Activated CD8-positive, alpha-beta T cell treated with anti-CD3 and anti-CD28 coated beads, Interleukin-2, amount 10 ng/mL, durations not matched to agents 7 days and 5 days (primary cell): ENCODE data around the gene ZFHX2. TPM values are rescaled to one million over a fixed set of nuclear protein-coding genes. Genes with fewer than 3 reads are reported as not detected.

Source experiments
- ATAC-seq: fragments of 150-1000 bp; cut with Tn5 transposase; one replicate; pipeline ENCODE4 v1.10.0; 2021; ENCODE audit warnings: moderate library complexity
- CTCF ChIA-PET: fragments of 350-600 bp; sonication (Branson Sonifier 250); formaldehyde crosslinking; loops from one replicate; lab custom pipeline; 2021; ENCODE audit warnings: antibody characterized with exemption; lab: Charles Lee
- POLR2A ChIA-PET: fragments of 350-600 bp; sonication (Branson Sonifier 250); formaldehyde crosslinking; loops from one replicate; lab custom pipeline; 2021; ENCODE audit warnings: antibody characterized with exemption; lab: Charles Lee
- DNase-seq: peaks from one replicate; pipeline ENCODE4 v3.0.0-alpha.2; 2020
- H3K27ac Mint-ChIP-seq: one replicate; pipeline ENCODE4 v1.8.0; 2021; ENCODE audit warnings: mild to moderate bottlenecking, mixed read lengths
- H3K27me3 Mint-ChIP-seq: one replicate; pipeline ENCODE4 v1.8.0; 2021; ENCODE audit warnings: low read depth, mixed read lengths
- H3K36me3 Mint-ChIP-seq: one replicate; pipeline ENCODE4 v1.8.0; 2021; ENCODE audit warnings: low read depth, mixed read lengths
- H3K4me1 Mint-ChIP-seq: one replicate; pipeline ENCODE4 v1.8.0; 2021; ENCODE audit warnings: low read depth, mixed read lengths
- H3K4me3 Mint-ChIP-seq: one replicate; pipeline ENCODE4 v1.8.0; 2021; ENCODE audit warnings: mild to moderate bottlenecking, mixed read lengths
- H3K9me3 Mint-ChIP-seq: one replicate; pipeline ENCODE4 v1.8.0; 2022; ENCODE audit warnings: mixed read lengths; ENCODE audit not compliant: insufficient read depth
- total RNA-seq, 2 experiments: library from RNA; stranded (reverse); gene quantifications; one replicate each; pipeline ENCODE4 v1.2.3, GENCODE V29; 2021

Gene ZFHX2
- total RNA-seq, 2 experiments from 2014 or later: 0.90 to 1.5 TPM

GRCh38 chr14:23524954-23525353 is 26.6 kb downstream of the ZFHX2 start:
- CTCF ChIA-PET: no interaction called here
- POLR2A ChIA-PET: no interaction called here
- Mint-ChIP-seq H3K27me3 (no peaks in the 10 kb centered on the region), H3K9me3 (no peaks in the 10 kb centered on the region), H3K36me3 (no peaks in the 10 kb centered on the region), H3K4me1 (no peaks in the 10 kb centered on the region), H3K4me3 (no peak overlapping the region), H3K27ac (no peak overlapping the region)
- DNase-seq: no peak
- ATAC-seq: no peak

GRCh38 chr14:23523229-23524016 is 28.1 kb downstream of the ZFHX2 start:
- Mint-ChIP-seq H3K27me3 (no peaks in the 10 kb centered on the region), H3K9me3 (no peaks in the 10 kb centered on the region), H3K4me1 (no peaks in the 10 kb centered on the region), H3K4me3 (no peak overlapping the region), H3K27ac (no peak overlapping the region), H3K36me3 (no peaks in the 10 kb centered on the region)
- DNase-seq: no peak
- ChIA-PET CTCF (no interaction called here), POLR2A (no interaction called here)
- no peak for ATAC-seq

- no peaks in the 10 kb centered on the region for H3K27me3 Mint-ChIP-seq
- no peak overlapping the region for H3K27ac Mint-ChIP-seq
- H3K4me3 Mint-ChIP-seq: no peak overlapping the region
- POLR2A ChIA-PET: no interaction called here
- ATAC-seq (no peak), DNase-seq (no peak)
- H3K36me3 Mint-ChIP-seq: no peaks in the 10 kb centered on the region
- CTCF ChIA-PET: no interaction called here
- H3K9me3 Mint-ChIP-seq: no peaks in the 10 kb centered on the region
- H3K4me1 Mint-ChIP-seq: no peaks in the 10 kb centered on the region
Measured at GRCh38 chr14:23522643-23523198, 28.8 kb downstream of the ZFHX2 start.

- H3K4me1 Mint-ChIP-seq: no peaks in the 10 kb centered on the region
- H3K27ac Mint-ChIP-seq: no peak overlapping the region
- no peaks in the 10 kb centered on the region for H3K27me3 Mint-ChIP-seq
- POLR2A ChIA-PET: no interaction called here
- no peak overlapping the region for H3K4me3 Mint-ChIP-seq
- H3K9me3 Mint-ChIP-seq: no peaks in the 10 kb centered on the region
- no peaks in the 10 kb centered on the region for H3K36me3 Mint-ChIP-seq
- DNase-seq (no peak), ATAC-seq (no peak)
- CTCF ChIA-PET: no interaction called here
Measured at GRCh38 chr14:23521785-23522640, 29.6 kb downstream of the ZFHX2 start.

- POLR2A ChIA-PET: no interaction called here
- H3K4me1 Mint-ChIP-seq: no peaks in the 10 kb centered on the region
- no peak for ATAC-seq
- H3K36me3 Mint-ChIP-seq: no peaks in the 10 kb centered on the region
- no peaks in the 10 kb centered on the region for H3K27me3 Mint-ChIP-seq
- DNase-seq: no peak
- CTCF ChIA-PET: interaction anchor here (0.8 kb wide), 1 partner anchor 192 kb away, joined by 3 read pairs; no protein-coding TSS in a partner anchor
- H3K27ac Mint-ChIP-seq: no peak overlapping the region
- no peak overlapping the region for H3K4me3 Mint-ChIP-seq
- H3K9me3 Mint-ChIP-seq: no peaks in the 10 kb centered on the region
Measured at GRCh38 chr14:23520899-23521533, 30.5 kb downstream of the ZFHX2 start.

- ATAC-seq: no peak
- Mint-ChIP-seq H3K36me3 (no peaks in the 10 kb centered on the region), H3K9me3 (no peaks in the 10 kb centered on the region), H3K27me3 (no peaks in the 10 kb centered on the region), H3K27ac (no peak overlapping the region), H3K4me1 (no peaks in the 10 kb centered on the region), H3K4me3 (no peak overlapping the region)
- ChIA-PET CTCF (no interaction called here), POLR2A (no interaction called here)
- no peak for DNase-seq
Measured at GRCh38 chr14:23518709-23519108, 32.9 kb downstream of the ZFHX2 start.

- Mint-ChIP-seq H3K27ac (no peak overlapping the region), H3K27me3 (no peaks in the 10 kb centered on the region), H3K4me1 (peaks cover 4% of the 10 kb centered on the region), H3K9me3 (no peaks in the 10 kb centered on the region), H3K36me3 (no peaks in the 10 kb centered on the region), H3K4me3 (no peak overlapping the region)
- ATAC-seq (no peak), DNase-seq (no peak)
- ChIA-PET POLR2A (no interaction called here), CTCF (interaction anchor here (1.2 kb wide), 1 partner anchor 13 kb away, joined by 4 read pairs; no protein-coding TSS in a partner anchor)
Measured at GRCh38 chr14:23517650-23518326, 33.8 kb downstream of the ZFHX2 start.

GRCh38 chr14:23514644-23514957 is 37.0 kb downstream of the ZFHX2 start:
- Mint-ChIP-seq H3K27me3 (no peaks in the 10 kb centered on the region), H3K27ac (peak overlapping the region; percentile 42), H3K4me1 (peaks cover 9% of the 10 kb centered on the region), H3K4me3 (no peak overlapping the region), H3K36me3 (no peaks in the 10 kb centered on the region), H3K9me3 (no peaks in the 10 kb centered on the region)
- ChIA-PET POLR2A (no interaction called here), CTCF (interaction anchor here (1.7 kb wide), 1 partner anchor 45 kb away, joined by 5 read pairs; no protein-coding TSS in a partner anchor)
- DNase-seq (no peak), ATAC-seq (no peak)

- H3K4me1 Mint-ChIP-seq: peaks cover 9% of the 10 kb centered on the region
- no peak for ATAC-seq
- no peak for DNase-seq
- ChIA-PET CTCF (interaction anchor here (1.7 kb wide), 1 partner anchor 45 kb away, joined by 5 read pairs; no protein-coding TSS in a partner anchor), POLR2A (no interaction called here)
- H3K4me3 Mint-ChIP-seq: no peak overlapping the region
- H3K36me3 Mint-ChIP-seq: no peaks in the 10 kb centered on the region
- H3K27ac Mint-ChIP-seq: peak overlapping the region; percentile 42
- H3K27me3 Mint-ChIP-seq: no peaks in the 10 kb centered on the region
- H3K9me3 Mint-ChIP-seq: no peaks in the 10 kb centered on the region
Measured at GRCh38 chr14:23513818-23514643, 37.5 kb downstream of the ZFHX2 start.

GRCh38 chr14:23513005-23513817 is 38.4 kb downstream of the ZFHX2 start:
- H3K9me3 Mint-ChIP-seq: no peaks in the 10 kb centered on the region
- no peaks in the 10 kb centered on the region for H3K36me3 Mint-ChIP-seq
- peaks cover 9% of the 10 kb centered on the region for H3K4me1 Mint-ChIP-seq
- H3K4me3 Mint-ChIP-seq: no peak overlapping the region
- DNase-seq (no peak), ATAC-seq (no peak)
- CTCF ChIA-PET: interaction anchor here (1.3 to 1.7 kb wide), 2 partner anchors 45 to 46 kb away, joined by 3 to 5 read pairs; no protein-coding TSS in a partner anchor
- POLR2A ChIA-PET: no interaction called here
- peak overlapping the region; percentile 21 for H3K27ac Mint-ChIP-seq
- no peaks in the 10 kb centered on the region for H3K27me3 Mint-ChIP-seq
